Stimulated activated CD4-positive, alpha-beta T cell treated with anti-CD3 and anti-CD28 coated beads, Interleukin-2, amount 100 ng/mL, for 24 hours (primary cell): Measurements from ENCODE around the gene NUP43.
"Not testable (repeated sequence)": the region's sequence is repeated elsewhere in the genome, so short reads cannot be mapped to it uniquely, and the experiment has no call there.

Experiments
- DNase-seq, 2 donors: peaks; one replicate each; pipeline ENCODE4 v3.0.0-alpha.2; 2020

NUP43 gene, protein sequence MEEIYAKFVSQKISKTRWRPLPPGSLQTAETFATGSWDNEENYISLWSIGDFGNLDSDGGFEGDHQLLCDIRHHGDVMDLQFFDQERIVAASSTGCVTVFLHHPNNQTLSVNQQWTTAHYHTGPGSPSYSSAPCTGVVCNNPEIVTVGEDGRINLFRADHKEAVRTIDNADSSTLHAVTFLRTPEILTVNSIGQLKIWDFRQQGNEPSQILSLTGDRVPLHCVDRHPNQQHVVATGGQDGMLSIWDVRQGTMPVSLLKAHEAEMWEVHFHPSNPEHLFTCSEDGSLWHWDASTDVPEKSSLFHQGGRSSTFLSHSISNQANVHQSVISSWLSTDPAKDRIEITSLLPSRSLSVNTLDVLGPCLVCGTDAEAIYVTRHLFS

GRCh38 chr6:149746147-149746946 is at the start of gene NUP43:
Gene NUP43, minus strand, starts transcription at chr6:149746529. Its CDS starts 34 bp downstream, at chr6:149746495.
- DNase-seq = peak; percentile 94 to 95

GRCh38 chr6:149783551-149783950 is 37.2 kb upstream of the NUP43 start:
- DNase-seq = no peak

GRCh38 chr6:149782337-149782736 is 36.0 kb upstream of the NUP43 start:
- no peak for DNase-seq

DNA sequence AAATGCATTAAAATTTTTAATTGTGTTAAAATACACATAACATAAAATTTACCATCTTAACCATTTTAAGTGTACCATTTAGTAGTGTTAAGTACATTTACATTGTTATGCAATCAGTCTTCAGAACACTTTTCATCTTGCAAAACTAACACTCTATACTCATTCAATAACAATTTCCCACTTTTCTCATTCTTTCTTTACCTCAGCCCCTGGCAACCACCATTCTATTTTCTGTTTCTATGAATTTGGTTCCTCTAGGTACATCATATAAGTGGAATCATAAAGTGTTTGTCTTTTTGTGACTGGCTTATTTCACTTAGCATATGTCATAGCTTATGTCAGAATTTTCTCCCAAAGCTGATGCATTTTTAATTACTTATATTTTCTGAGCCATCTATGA is 35.4 kb upstream of the NUP43 start:
- DNase-seq = no peak

DNA sequence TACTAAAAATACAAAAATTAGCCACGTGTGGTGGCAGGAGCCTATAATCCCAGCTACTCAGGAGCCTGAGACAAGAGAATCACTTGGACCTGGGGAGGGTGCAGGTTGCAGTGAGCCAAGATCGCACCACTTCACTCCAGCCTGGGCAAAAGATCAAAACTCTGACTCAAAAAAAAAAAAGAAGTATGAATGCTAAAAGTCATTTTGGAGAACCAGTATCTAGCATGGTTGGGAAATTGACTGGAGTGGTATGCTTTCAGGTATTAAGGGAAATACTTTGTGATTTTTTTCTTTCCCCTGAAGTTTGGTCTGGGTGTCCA is 33.3 kb upstream of the NUP43 start:
- no peak for DNase-seq

- DNase-seq = no peak
Observed at GRCh38 chr6:149777624-149778023, 31.3 kb upstream of the NUP43 start.

DNA sequence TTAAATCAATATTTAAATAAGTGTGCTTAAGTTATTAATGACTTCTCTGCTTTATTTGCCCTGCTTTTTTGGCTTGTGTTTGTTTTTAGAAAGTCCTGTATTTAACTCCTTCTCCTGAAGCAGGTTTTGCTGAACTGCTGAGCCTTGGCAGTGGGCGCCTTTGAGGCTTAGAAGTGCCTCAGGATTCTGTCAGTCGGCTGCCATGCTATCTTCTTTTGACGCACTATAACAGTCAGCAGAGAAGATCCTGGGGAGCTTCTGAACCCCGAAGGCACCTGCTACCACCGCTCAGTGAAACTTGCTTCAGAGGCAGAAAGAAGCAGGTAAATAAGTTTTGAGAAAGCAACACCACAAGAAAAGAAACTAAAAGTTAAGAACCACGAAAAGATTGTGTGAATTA is 25.6 kb upstream of the NUP43 start:
- DNase-seq = no peak

- DNase-seq = no peak
Observed at GRCh38 chr6:149771185-149771584, 24.9 kb upstream of the NUP43 start.

DNA sequence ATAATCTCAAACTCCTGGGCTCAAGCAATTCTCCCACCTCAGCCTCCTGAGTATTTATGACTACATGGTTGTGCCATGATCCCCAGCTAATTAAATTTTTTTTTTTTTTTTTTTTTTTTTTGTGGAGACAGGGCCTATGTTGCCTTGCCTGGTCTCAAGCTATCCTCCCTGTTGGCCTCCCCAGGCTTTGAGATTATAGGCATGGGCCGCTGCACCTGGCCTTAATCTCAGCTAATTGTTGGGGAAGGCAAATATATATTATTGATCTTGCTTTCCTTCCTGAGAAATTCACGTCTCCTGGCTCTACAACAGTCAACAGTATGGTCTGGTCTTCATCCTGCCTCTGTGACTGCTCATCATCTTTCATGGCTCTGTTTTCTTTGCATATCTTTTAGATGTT is 23.3 kb upstream of the NUP43 start:
- no peak for DNase-seq

DNA sequence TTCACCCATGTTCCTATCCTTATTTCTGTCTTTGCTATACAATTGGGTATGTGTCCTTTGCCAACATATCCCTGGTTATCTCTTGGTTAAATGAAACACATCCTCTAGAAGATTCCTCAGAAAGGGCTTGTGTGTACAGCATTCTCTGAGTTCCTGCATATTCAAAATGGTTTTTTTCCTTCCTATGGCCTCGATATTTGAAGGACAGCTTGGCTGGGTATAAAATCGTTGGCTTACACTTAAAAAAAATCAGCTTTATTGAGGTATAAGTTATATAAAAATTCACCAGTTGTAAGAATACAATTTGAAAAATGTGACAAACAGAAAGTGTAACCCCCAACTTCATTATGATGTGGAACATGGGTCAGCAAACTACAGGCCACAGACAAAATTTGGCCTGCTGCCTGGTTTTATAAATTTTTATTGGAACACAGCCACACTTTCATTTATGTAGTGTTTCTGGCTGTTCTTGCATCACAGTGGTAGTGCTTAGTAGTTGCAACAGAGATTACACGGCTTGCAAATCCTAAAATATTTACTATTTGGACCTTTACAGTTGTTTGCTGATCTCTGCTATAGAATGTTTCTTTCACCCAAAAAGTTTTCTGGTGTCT is 19.9 kb upstream of the NUP43 start:
- DNase-seq = no peak

DNA sequence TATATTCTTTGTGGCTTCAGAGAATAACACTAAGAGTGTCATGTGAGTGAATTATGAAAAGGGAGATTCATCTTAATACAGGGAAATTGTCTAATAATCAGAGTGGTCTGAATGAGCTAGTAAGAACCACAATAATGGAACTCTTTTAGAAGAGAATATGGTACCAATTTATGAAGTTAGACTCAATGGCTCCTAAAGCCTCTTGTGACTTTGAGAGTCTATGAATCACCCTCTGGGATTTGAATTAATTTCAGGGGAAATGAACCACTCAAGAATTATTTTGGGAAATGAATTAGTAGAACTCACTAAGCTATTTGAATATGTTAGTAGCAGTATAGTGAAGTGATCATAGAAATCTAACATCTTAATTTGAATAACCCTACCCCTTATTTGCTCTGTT is 17.5 kb upstream of the NUP43 start:
- DNase-seq = no peak

DNA sequence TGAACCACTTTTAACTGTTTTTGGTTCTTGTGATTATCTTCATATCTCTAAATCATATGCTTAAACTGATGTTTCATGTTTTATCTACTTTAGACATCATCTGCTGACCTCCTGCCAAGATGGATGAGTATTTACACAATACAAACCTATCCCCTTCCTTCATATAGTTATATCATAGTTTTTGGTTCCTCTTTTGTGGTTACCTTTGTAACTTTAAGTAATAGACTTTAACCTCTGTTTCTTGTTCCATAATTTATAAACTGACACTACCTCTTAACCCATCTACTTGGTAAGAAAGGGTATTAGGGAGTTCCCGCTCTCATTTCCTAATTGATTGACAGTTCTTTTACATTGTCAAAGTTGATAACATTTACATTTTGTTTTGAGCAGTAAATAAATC is 15.1 kb upstream of the NUP43 start:
- DNase-seq = no peak

DNA sequence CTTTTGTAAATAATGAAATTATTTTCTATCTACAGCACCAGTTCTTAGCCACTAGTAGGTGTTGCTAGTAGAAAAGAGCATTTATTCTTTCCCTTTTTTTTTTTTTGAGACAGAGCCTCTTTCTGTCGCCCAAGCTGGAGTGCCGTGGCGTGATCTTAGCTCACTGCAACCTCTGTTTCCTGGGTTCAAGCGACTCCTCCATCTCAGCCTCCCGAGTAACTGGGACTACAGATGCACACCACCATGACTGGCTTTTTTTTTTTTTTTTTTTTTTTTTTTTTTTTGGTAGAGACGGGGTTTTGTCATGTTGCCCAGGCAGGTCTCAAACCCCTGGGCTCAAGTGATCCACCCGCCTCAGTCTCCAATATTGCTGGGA is 9.9 kb upstream of the NUP43 start:
- no peak for DNase-seq

DNA sequence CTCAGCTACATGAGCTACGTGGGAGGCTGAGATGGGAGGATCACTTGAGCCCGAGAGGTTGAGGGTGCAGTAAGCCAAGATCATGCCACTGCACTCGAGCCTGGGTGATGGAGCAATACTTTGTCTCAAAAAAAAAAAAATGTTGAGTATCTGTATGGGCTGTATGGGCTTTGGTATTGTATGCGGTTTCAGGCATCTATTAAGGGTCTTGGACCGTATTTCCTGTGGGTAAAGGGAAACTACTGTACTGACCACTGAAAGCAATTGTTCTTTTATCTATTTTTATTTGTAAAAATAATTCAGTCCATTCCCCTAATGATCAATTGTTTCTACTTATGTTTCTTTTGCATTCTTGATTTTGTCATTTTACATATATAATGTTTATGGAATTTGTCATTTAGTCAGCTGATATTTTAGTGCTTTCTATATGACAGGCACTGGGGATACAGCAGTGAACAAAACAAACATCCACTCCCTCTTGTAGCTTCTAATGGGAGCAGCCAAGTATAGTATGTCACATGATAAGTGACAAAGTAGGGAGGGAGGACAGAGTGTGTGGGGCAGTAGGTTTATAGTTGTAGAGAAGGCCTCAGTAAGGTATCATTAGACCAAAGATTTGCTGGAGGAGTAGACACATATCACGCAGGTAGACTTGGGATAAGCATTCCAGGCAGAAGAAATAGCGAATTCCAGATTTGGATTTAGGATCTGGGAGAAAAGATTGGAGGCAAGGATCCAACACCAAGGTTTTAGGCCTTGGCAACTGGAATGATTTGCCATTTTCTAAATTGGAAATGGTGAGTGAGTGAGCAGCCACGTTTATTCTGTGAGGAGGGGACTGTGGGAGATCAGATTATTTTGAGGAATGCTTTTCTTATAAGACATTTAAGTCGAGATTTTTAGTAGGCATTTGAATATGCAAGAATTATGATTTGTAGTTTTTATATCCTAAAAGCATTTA is 9.3 kb upstream of the NUP43 start:
- no peak for DNase-seq

DNA sequence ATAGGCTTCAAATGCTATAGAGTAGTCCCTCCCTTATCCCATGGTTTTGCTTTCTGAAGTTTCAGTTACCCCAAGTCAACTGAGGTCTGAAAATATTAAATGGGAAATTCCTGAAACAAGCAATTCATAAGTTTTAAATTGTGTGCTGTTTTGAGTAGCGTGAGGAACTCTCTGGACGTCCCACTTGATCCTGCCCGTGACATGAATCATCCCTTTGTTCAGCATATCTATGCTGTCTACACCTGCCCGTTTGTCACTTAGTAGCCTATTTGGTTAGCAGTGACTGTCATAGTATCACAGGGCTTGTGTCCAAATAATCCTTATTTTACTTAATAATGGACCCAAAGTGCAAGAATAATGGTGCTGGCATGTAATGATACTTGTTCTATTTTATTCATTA is 8.2 kb upstream of the NUP43 start:
- no peak for DNase-seq

DNA sequence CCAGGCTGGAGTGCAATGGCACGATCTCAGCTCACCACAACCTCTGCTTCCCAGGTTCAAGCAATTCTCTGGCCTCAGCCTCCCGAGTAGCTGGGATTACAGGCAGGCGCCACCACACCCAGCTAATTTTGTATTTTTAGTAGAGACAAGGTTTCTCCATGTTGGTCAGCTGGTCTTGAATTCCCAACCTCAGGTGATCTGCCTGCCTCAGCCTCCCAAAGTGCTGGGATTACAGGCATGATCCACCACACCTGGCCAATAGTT is 7.0 kb upstream of the NUP43 start:
- not testable (repeated sequence) for DNase-seq

DNA sequence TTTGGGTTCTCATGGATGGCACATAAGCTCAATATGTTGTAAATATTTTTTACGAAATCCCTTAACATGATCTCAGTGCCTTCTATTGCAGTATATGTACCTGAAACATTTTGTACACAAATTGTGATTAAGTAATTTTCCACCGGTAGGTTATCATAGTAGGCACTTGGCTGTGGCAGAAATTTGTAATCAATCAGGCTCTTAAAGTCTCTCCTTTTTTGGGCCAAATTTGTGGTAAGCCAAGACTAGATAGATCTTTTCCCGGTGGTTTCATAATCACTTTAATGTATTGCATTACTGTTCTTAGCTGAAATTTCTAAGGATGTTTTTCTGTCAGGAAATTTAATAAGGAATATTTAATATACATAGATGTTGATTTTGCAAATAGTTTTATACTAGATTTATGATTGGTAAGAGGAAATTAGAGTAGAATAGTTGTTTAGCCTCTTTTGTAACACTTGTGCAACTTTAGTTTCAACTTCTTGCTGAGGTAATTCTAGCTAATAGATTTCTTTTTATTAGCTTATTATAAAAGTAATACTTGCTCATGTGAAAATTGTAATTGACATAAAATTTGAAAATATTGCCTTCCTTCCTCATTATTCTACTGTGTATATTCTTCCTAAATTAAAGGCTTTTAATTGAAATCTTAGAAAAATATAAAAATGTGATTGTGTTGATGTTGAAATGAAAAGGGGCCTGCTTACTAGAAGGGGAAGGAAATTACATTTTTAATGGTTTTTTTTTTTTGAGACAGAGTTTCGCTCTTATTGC is 6.5 kb upstream of the NUP43 start:
- no peak for DNase-seq

- not testable (repeated sequence) for DNase-seq
Observed at GRCh38 chr6:149751920-149752319, 5.6 kb upstream of the NUP43 start.

DNA sequence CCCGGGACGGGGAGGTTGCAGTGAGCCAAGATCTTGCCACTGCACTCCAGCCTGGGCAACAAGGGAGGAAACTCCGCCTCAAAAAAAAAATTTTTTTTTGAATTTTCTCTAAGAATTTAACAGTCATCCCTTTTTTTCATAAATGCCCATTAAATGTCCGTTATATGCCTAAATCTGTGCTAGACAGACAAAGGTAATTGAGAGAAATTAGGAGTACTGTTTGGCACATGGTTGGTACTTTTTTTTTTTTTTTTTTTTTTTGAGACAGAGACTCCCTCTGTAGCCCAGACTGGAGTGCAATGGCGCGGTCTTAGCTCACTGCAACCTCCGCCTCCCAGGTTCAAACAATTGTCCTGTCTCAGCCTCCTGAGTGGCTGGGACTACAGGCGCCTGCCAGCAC is 4.9 kb upstream of the NUP43 start:
- no peak for DNase-seq

DNA sequence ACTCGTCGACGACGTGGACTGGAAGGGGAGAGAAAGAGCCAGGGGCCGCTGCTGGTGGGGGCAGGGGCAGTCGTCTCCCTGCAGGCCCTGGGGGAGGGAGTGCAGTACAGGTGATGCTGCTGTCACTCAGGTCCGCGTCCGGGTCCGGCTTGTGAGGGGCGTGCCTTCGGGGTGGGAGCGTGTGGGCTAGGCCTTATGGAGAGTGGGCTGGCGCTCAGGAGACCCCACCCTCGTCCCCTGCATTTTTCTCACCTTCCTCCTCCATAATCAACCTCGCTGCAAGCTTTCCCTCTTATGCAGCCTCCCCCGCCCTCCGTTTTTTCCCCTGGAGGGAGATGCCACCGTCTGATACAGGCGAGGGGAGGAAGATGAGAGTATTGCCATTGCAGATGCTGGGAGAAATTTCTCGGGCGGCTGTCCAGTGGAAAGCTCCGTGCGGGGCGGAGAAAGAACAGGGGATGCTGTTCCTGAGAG is 3.8 kb upstream of the NUP43 start:
- peak; percentile 66 to 79 for DNase-seq

GRCh38 chr6:149749594-149750135 is 3.3 kb upstream of the NUP43 start, which contains the start of gene PCMT1:
Gene PCMT1, plus strand, starts transcription at chr6:149749741. Its CDS starts 161 bp downstream, at chr6:149749902.
- DNase-seq = peak; percentile 90
